Islet of Langerhans (tissue), 1 donor: ENCODE data around the gene SOX12.

Experiments used
- FAIRE-seq: peaks from one replicate; lab custom pipeline; 2011; peaks lifted over from hg19 to GRCh38; lab: Jason Lieb, UNC

Gene SOX12

GRCh38 chr20:301886-302848, 23.2 kb upstream of the SOX12 start:
- no peak for FAIRE-seq

- FAIRE-seq = no peak
Observed at GRCh38 chr20:305745-306144, 19.6 kb upstream of the SOX12 start.

- FAIRE-seq = no peak
Observed at GRCh38 chr20:308427-309038, 16.8 kb upstream of the SOX12 start.

- no peak for FAIRE-seq
Observed at GRCh38 chr20:309306-309840, 16.0 kb upstream of the SOX12 start.

- no peak for FAIRE-seq
Observed at GRCh38 chr20:309841-310644, 15.3 kb upstream of the SOX12 start.

- peak; percentile 93 for FAIRE-seq
Observed at GRCh38 chr20:310645-311044, 14.7 kb upstream of the SOX12 start.

GRCh38 chr20:311609-312008, 13.7 kb upstream of the SOX12 start:
- no peak for FAIRE-seq

GRCh38 chr20:312067-312466, 13.3 kb upstream of the SOX12 start:
- FAIRE-seq = no peak

- no peak for FAIRE-seq
Observed at GRCh38 chr20:312866-313265, 12.5 kb upstream of the SOX12 start.

- FAIRE-seq = no peak
Observed at GRCh38 chr20:313402-313801, 11.9 kb upstream of the SOX12 start.

- FAIRE-seq = no peak
Observed at GRCh38 chr20:313948-314347, 11.4 kb upstream of the SOX12 start.

- no peak for FAIRE-seq
Observed at GRCh38 chr20:316316-317068, 8.9 kb upstream of the SOX12 start.

GRCh38 chr20:324177-325044, 941 bp upstream of the SOX12 start:
- no peak for FAIRE-seq

GRCh38 chr20:325889-326644, 715 bp downstream of the SOX12 start:
- no peak for FAIRE-seq

- FAIRE-seq = no peak
Observed at GRCh38 chr20:326645-327185, 1.4 kb downstream of the SOX12 start.

GRCh38 chr20:327186-328026, 2.1 kb downstream of the SOX12 start:
- FAIRE-seq = no peak

GRCh38 chr20:328027-328974, 2.9 kb downstream of the SOX12 start:
- FAIRE-seq = no peak
